ENCODE results near the gene JARID2.

Gene JARID2

DNA sequence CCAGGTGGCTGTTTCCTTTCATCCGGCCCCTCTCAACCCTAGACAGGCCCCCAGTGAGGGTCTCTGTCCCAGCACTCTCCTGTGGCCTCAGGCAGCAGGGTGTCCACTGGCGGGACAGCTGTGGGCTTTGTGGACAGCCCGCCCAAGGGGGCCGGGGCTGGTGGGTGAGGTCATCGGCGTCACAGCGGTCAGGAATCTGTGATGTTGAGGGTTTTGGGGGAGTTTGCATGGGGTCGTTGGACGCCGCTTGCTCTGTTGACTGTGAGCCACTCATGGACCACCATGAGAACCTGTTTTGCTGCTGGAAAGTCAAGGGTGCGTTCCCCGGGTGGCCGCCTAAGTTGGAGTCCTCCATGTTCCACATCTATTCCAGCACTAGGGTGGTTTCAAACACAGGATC, 270.5 kb downstream of the JARID2 start:
- ChIA-PET CTCF (no interaction called here), POLR2A (ENCODE audit: low non-redundant PET) (no interaction called here)
- TF ChIP-seq, protein P1, sequence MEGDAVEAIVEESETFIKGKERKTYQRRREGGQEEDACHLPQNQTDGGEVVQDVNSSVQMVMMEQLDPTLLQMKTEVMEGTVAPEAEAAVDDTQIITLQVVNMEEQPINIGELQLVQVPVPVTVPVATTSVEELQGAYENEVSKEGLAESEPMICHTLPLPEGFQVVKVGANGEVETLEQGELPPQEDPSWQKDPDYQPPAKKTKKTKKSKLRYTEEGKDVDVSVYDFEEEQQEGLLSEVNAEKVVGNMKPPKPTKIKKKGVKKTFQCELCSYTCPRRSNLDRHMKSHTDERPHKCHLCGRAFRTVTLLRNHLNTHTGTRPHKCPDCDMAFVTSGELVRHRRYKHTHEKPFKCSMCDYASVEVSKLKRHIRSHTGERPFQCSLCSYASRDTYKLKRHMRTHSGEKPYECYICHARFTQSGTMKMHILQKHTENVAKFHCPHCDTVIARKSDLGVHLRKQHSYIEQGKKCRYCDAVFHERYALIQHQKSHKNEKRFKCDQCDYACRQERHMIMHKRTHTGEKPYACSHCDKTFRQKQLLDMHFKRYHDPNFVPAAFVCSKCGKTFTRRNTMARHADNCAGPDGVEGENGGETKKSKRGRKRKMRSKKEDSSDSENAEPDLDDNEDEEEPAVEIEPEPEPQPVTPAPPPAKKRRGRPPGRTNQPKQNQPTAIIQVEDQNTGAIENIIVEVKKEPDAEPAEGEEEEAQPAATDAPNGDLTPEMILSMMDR (conservative IDR thresholded peaks at IDR 0.05; ENCODE audit: low read depth), result no peak
- no peak overlapping the region for H3K27ac ChIP-seq
- DNase-seq (ENCODE audit: low spot score), result no peak

DNA sequence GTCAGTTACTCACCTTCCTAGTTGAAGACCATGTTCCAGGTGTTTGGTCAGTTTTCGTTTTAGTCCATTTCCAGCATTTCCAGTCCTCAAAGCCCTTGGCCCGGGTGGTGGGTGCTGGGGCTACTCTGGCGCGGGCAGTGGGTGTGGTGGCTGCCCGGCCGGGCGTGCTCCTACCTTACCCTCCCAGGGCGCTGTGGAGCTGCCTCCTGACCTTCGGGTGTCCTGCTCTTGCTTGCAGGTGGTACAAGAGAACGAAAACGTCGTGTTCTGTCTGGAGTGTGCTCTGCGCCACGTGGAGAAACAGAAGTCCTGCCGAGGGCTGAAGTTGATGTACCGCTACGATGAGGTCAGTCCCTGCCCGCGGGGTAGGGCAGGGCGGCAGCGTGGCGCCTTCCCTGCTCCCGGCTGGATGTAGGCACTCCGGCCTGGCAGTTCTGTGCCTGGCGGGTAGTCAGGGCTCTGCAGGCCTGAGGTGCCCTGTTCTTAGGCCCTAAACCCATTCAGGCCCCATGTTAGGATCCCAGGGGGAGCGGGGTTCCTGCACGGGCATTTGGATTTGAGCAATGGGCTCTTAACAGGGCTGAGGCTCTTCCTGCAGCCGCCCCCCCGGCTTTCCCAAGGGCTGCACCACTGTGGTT, 271.2 kb downstream of the JARID2 start:
- POLR2A ChIA-PET (ENCODE audit: low non-redundant PET), result no interaction called here
- DNase-seq (ENCODE audit: low spot score), result no peak
- TF ChIP-seq, protein P1 (conservative IDR thresholded peaks at IDR 0.05; ENCODE audit: low read depth), result no peak
- no peak overlapping the region; the same call in 1 of the 2 replicates for H3K27ac ChIP-seq
- CTCF ChIA-PET, result no interaction called here

DNA sequence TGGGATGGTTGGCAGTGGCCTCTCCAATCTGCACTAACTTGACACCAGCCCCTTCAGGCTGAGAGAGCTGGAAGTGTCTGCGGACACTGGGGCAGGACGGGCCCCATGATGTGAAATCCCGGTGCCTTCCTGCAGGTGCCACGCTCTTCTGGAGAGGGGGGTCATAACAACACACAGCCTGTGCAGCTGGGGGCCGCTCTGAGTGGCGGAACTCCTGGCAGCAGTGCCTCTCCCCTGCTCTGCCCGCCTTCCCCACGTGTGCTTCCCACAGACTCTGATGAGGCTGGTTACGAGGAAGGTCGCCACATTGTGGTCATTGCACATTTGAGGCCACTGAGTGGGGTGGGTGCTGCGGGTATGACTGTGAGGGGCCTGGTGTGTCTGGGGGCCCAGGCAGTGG, 271.7 kb downstream of the JARID2 start:
- TF ChIP-seq, protein P1 (conservative IDR thresholded peaks at IDR 0.05; ENCODE audit: low read depth), result no peak
- CTCF ChIA-PET, result no interaction called here

DNA sequence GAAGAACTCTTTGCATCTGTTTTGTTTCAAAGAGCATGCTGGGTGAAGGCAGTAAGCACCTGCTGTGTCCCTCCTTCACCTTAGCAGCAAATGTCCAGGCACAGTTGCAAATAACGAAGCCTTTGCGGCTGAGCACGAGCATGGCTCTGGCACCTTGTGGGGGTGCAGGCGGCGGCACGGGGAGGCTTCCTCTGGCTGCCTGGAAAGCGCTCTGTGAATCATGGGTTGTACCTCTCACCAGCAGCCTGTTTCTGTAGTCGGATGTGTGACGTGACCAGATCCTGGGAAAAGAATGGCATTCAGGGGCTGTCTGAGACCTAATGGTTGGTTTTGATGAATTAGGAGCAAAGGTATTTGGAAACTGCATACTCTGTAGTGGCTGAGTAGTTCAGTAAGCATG, 272.2 kb downstream of the JARID2 start:
- POLR2A ChIA-PET (ENCODE audit: low non-redundant PET), result no interaction called here
- CTCF ChIA-PET, result no interaction called here

More for the DNA sequence above, 271.7 kb downstream of the JARID2 start:
- POLR2A ChIA-PET (ENCODE audit: low non-redundant PET), result no interaction called here
- H3K27ac ChIP-seq, result no peak overlapping the region
- DNase-seq (ENCODE audit: low spot score), result no peak

DNA sequence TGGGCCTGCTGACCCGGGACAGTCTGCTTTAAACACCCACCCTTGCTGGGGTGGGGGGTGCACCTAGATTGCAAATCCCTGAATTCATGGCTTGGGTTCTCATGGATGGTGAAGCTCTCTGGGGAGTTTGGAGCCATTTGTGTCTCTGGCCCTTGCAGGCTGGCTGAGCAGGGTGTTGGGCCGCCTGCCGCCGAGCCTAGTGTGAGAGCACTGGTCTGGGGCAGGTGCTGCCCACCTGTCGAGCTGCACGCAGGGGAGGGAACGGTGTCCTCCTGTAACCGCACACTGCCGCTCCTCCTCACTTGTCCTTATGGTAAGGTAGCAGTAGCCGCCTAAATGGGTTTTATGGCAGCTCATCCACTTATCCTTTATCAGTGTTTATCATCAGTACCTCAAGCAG, 273.0 kb downstream of the JARID2 start:
- CTCF ChIA-PET, result no interaction called here
- TF ChIP-seq, protein P1 (conservative IDR thresholded peaks at IDR 0.05; ENCODE audit: low read depth), result no peak

More for the DNA sequence above, 272.2 kb downstream of the JARID2 start:
- DNase-seq (ENCODE audit: low spot score), result no peak
- TF ChIP-seq, protein P1 (conservative IDR thresholded peaks at IDR 0.05; ENCODE audit: low read depth), result no peak
- no peak overlapping the region for H3K27ac ChIP-seq

DNA sequence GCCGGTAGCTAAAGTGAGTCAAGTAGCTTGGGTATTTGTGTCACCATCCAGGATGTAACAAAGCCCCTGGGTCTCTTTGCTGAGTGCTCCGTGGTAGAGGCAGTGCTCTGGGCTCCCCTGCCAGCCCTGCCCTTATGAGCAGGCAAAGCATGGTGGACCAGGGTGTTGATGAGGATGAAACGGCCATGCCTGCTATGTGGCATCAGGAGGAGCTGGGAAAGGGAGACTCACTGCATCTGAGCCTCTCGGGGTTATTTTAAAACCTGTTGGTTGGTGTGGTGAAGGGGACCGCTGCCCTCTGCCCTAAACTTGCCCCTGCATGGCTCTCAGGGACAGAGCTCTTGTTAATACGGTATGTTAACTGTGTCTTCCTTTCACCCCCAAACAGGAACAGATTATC, 273.8 kb downstream of the JARID2 start:
- H3K27ac ChIP-seq, result peak overlapping the region; percentile 21; the same call in 1 of the 2 replicates
- TF ChIP-seq, protein P1 (conservative IDR thresholded peaks at IDR 0.05; ENCODE audit: low read depth), result no peak
- no peak for DNase-seq (ENCODE audit: low spot score)
- ChIA-PET POLR2A (ENCODE audit: low non-redundant PET) (no interaction called here), CTCF (no interaction called here)

More for the DNA sequence above, 273.0 kb downstream of the JARID2 start:
- no peak for DNase-seq (ENCODE audit: low spot score)
- POLR2A ChIA-PET (ENCODE audit: low non-redundant PET), result no interaction called here
- no peak overlapping the region for H3K27ac ChIP-seq

Data from RWPE1 (cell line).